HepG2 (cell line): Measurements from ENCODE around the gene ITGA7. TPM values are rescaled to one million over a fixed set of nuclear protein-coding genes. Genes with fewer than 3 reads are reported as not detected.

Experiments
- CEBPG ChIP-seq: IDR thresholded peaks from 2 replicates; pipeline ENCODE4 v1.6.1; 2016
- CERS6 ChIP-seq: sonication (generic); formaldehyde crosslinking; IDR thresholded peaks from 2 replicates; pipeline ENCODE4 v1.5.0; 2020; ENCODE audit warnings: missing genetic modification reagents
- CREB1 ChIP-seq, 2 experiments: fragments of 450-650 bp in 1 of 2; IDR thresholded peaks; 2 replicates each; pipeline ENCODE4 v1.6.1; 2016 to 2017; ENCODE audit warnings: control low read depth in 1 of 2, mild to moderate bottlenecking in 1 of 2, missing compliant biosample characterization in 1 of 2, missing genetic modification characterization in 1 of 2
- KMT2A ChIP-seq: sonication (generic); formaldehyde crosslinking; IDR thresholded peaks from 2 replicates; pipeline ENCODE4 v1.4.0; 2020; ENCODE audit warnings: missing genetic modification reagents
- MAZ ChIP-seq, 2 experiments: sonication (generic) in 1 of 2; formaldehyde crosslinking in 1 of 2; IDR thresholded peaks; 2 replicates each; pipeline versions ENCODE4 v1.5.0 to v1.6.1; 2012 to 2020; ENCODE audit warnings: low read depth in 2 of 2, mild to moderate bottlenecking in 2 of 2, borderline replicate concordance in 1 of 2, improper control_type of control experiment in 1 of 2, low read length in 1 of 2, missing genetic modification reagents in 1 of 2, moderate library complexity in 1 of 2
- MYC ChIP-seq: sonication (generic); formaldehyde crosslinking; IDR thresholded peaks from 2 replicates; pipeline ENCODE4 v1.9.0; 2021; ENCODE audit warnings: missing genetic modification reagents, borderline replicate concordance
- POGK ChIP-seq: sonication (generic); formaldehyde crosslinking; conservative IDR thresholded peaks from 2 replicates; pipeline ENCODE4 v1.8.0; 2022; ENCODE audit warnings: mild to moderate bottlenecking, moderate library complexity, missing genetic modification reagents
- RARA ChIP-seq: IDR thresholded peaks from 2 replicates; pipeline ENCODE4 v1.6.1; 2016; ENCODE audit warnings: missing genetic modification reagents, missing compliant biosample characterization
- SNAI1 ChIP-seq: sonication (generic); formaldehyde crosslinking; IDR thresholded peaks from 2 replicates; pipeline ENCODE4 v1.5.0; 2020; ENCODE audit warnings: mild to moderate bottlenecking, missing genetic modification reagents, borderline replicate concordance
- SSRP1 ChIP-seq: IDR thresholded peaks from 2 replicates; pipeline ENCODE4 v1.6.1; 2016; ENCODE audit warnings: control low read depth
- TERF1 ChIP-seq: sonication (generic); formaldehyde crosslinking; IDR thresholded peaks from 2 replicates; pipeline ENCODE4 v1.8.0; 2022; ENCODE audit warnings: mild to moderate bottlenecking, missing genetic modification reagents, moderate library complexity
- TOE1 ChIP-seq: sonication (generic); formaldehyde crosslinking; IDR thresholded peaks from 2 replicates; pipeline ENCODE4 v1.4.0; 2020; ENCODE audit warnings: mild to moderate bottlenecking, missing genetic modification reagents
- ZFP62 ChIP-seq: sonication (generic); formaldehyde crosslinking; IDR thresholded peaks from 2 replicates; pipeline ENCODE4 v1.4.0; 2020; ENCODE audit warnings: missing genetic modification reagents
- ZKSCAN5 ChIP-seq: sonication (generic); formaldehyde crosslinking; IDR thresholded peaks from 2 replicates; pipeline ENCODE4 v1.5.1; 2020; ENCODE audit warnings: mild to moderate bottlenecking, missing genetic modification reagents
- ZNF44 ChIP-seq: sonication (generic); formaldehyde crosslinking; IDR thresholded peaks from 2 replicates; pipeline ENCODE4 v1.5.1; 2020; ENCODE audit warnings: mild to moderate bottlenecking, missing genetic modification reagents
- ZNF550 ChIP-seq: sonication (generic); formaldehyde crosslinking; IDR thresholded peaks from 2 replicates; pipeline ENCODE4 v1.4.0; 2020; ENCODE audit warnings: mild to moderate bottlenecking, missing genetic modification reagents, borderline replicate concordance
- ZNF646 ChIP-seq: sonication (generic); formaldehyde crosslinking; IDR thresholded peaks from 2 replicates; pipeline ENCODE4 v1.9.0; 2021; ENCODE audit warnings: mild to moderate bottlenecking, missing genetic modification reagents
- ZNF850 ChIP-seq: sonication (generic); formaldehyde crosslinking; conservative IDR thresholded peaks from 2 replicates; pipeline ENCODE4 v1.9.0; 2021; ENCODE audit warnings: mild to moderate bottlenecking, missing genetic modification reagents
- polyA plus RNA-seq, 8 experiments: library from polyadenylated mRNA; depleted of rRNA in 3 of 8; stranded (reverse) in 7 of 8; unstranded in 1 of 8; fragments of >200 nt; fragmentation: Illumina TruSeq in 4 of 8; extraction: Trizol in 4 of 8; gene quantifications; 2 replicates each; pipeline versions ENCODE4 v1.2.1 to v1.2.3, GENCODE V29; 2011 to 2016; ENCODE audit warnings: low read depth in 4 of 8, missing spikeins in 1 of 8, mixed read lengths in 1 of 8; ENCODE audit not compliant: insufficient read depth in 1 of 8
- total RNA-seq, 5 experiments: library from RNA; depleted of rRNA; stranded (reverse); fragments of >200 nt; fragmentation: Illumina TruSeq; extraction: Trizol; gene quantifications; 2 replicates each; pipeline ENCODE4 v1.2.3, GENCODE V29; 2016; ENCODE audit warnings: low read depth in 1 of 5

ITGA7 gene
- total and polyA plus RNA-seq, 2 of the 13 experiments (the other 11 are each of a cell fraction or from before 2014, with no cell fraction given), result 0.65 to 0.75 TPM

- TF ChIP-seq RARA (CRISPR knock-in tag) (0 out of 2 replicates have a peak, but pooled peaks have one; percentile 29), MYC (peak; percentile 58; the same call in 1 of the 2 replicates), CEBPG (CRISPR knock-in tag) (no peak), ZNF850 (CRISPR knock-in tag) (no peak), TERF1 (CRISPR knock-in tag) (no peak), ZNF550 (no peak), ZNF646 (CRISPR knock-in tag) (no peak), KMT2A (CRISPR knock-in tag) (no peak), TOE1 (CRISPR knock-in tag) (no peak; the same call in 1 of the 2 replicates), SSRP1 (CRISPR knock-in tag) (no peak; the same call in 1 of the 2 replicates), ZNF44 (no peak; the same call in 1 of the 2 replicates), ZFP62 (CRISPR knock-in tag) (no peak), CREB1 (IDR thresholded peaks at IDR 0.05) (no peak), CREB1 (CRISPR knock-in tag; IDR thresholded peaks at IDR 0.05) (peak; percentile 60; the same call in 1 of the 2 replicates), CERS6 (CRISPR knock-in tag) (no peak), ZKSCAN5 (CRISPR knock-in tag) (no peak), MAZ (IDR thresholded peaks at IDR 0.05; ENCODE audit: borderline replicate concordance, low read depth, low read length) (no peak), MAZ (CRISPR knock-in tag; IDR thresholded peaks at IDR 0.05; ENCODE audit: low read depth) (peak; percentile 41; the same call in 1 of the 2 replicates), SNAI1 (CRISPR knock-in tag) (no peak), POGK (CRISPR knock-in tag) (0 out of 2 replicates have a peak, but pooled peaks have one; percentile 20)
Observed at GRCh38 chr12:55715833-55716581, 8.3 kb upstream of the ITGA7 start, which contains the start of gene BLOC1S1 (continued).
